GM12892 (cell line): ENCODE results near the gene FGF12.

ENCODE experiments used
- POLR2A ChIP-seq: IDR thresholded peaks from 2 replicates; pipeline ENCODE4 v1.6.1; 2011; ENCODE audit warnings: low read depth, low read length, control low read depth
- POLR2AphosphoS5 ChIP-seq: IDR thresholded peaks from 2 replicates; pipeline ENCODE4 v1.6.1; 2011; ENCODE audit warnings: low read depth, low read length, control low read depth
- TAF1 ChIP-seq: IDR thresholded peaks from 2 replicates; pipeline ENCODE4 v1.6.1; 2011; ENCODE audit warnings: low read depth, mild to moderate bottlenecking, control low read depth, low read length, borderline replicate concordance

DNA sequence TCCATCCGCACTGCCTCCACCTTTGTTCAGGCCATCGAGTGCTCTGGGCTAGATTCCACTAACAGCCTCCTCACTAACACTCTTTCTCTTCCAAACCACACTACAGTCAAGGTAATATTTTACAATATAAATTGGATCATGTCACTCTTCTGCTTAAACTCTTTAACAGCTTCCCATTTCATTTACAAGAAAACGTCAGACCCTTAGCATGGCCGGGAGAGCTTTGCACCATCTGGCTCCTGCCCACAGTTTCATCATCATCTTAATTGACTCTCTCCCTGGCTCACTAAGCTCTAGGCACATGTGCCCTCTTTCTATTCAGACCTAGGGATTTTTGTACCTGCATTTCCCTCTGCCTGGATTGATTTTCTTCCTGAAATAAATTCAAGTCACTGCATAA is 354.7 kb downstream of the FGF12 start:
- TF ChIP-seq POLR2A = no peak
- TF ChIP-seq TAF1 = no peak
- TF ChIP-seq POLR2AphosphoS5 = no peak
